Keratinocyte (primary cell): ENCODE measurements around the gene AZIN2. TPM values are rescaled to one million over a fixed set of nuclear protein-coding genes. Genes with fewer than 3 reads are reported as not detected.

Experiments
- DNase-seq: peaks from one replicate; pipeline ENCODE4 v3.0.0-alpha.2; 2011; ENCODE audit warnings: low read depth, missing footprints, low spot score
- FAIRE-seq: peaks from 2 replicates; lab custom pipeline; 2011; peaks lifted over from hg19 to GRCh38; lab: Jason Lieb, UNC
- H2AFZ ChIP-seq: 2 replicates; pipeline ENCODE4 v1.6.0; 2012; ENCODE audit warnings: low read length, control low read depth, inconsistent platforms; ENCODE audit not compliant: control insufficient read depth
- H3K27ac ChIP-seq: 2 replicates; pipeline ENCODE4 v1.5.1; 2011; ENCODE audit warnings: low read length; ENCODE audit not compliant: control insufficient read depth, insufficient read depth
- H3K27me3 ChIP-seq: 3 replicates; pipeline ENCODE4 v1.6.0; 2011; ENCODE audit warnings: low read length; ENCODE audit not compliant: control insufficient read depth, insufficient read depth; ENCODE audit errors: extremely low read depth
- H3K36me3 ChIP-seq, 2 experiments: 2 replicates in 1 of 2; 3 replicates in 1 of 2; pipeline ENCODE4 v1.5.1; 2011; ENCODE audit warnings: low read length in 2 of 2, mild to moderate bottlenecking in 1 of 2; ENCODE audit not compliant: control insufficient read depth in 2 of 2, insufficient read depth in 2 of 2; ENCODE audit errors: extremely low read depth in 1 of 2
- H3K4me1 ChIP-seq: 3 replicates; pipeline ENCODE4 v1.5.1; 2011; ENCODE audit warnings: low read length; ENCODE audit not compliant: control insufficient read depth, insufficient read depth; ENCODE audit errors: extremely low read depth
- H3K4me2 ChIP-seq: 3 replicates; pipeline ENCODE4 v1.6.0; 2011; ENCODE audit warnings: low read depth, low read length; ENCODE audit not compliant: control insufficient read depth, insufficient read depth; ENCODE audit errors: extremely low read depth
- H3K4me3 ChIP-seq, 3 experiments: fragments of 200-600 bp in 1 of 3; sonication (generic) in 1 of 3; 2 replicates in 2 of 3; 3 replicates in 1 of 3; pipeline ENCODE4 v1.5.1; 2011 to 2016; ENCODE audit warnings: low read length in 3 of 3, mild to moderate bottlenecking in 3 of 3, control low read depth in 2 of 3, inconsistent platforms in 1 of 3, low read depth in 1 of 3, mixed read lengths in 1 of 3, mixed run types in 1 of 3, moderate library complexity in 1 of 3; ENCODE audit not compliant: control insufficient read depth in 2 of 3, insufficient read depth in 2 of 3; ENCODE audit errors: extremely low read depth in 1 of 3
- H3K79me2 ChIP-seq: 2 replicates; pipeline ENCODE4 v1.6.0; 2012; ENCODE audit warnings: low read length; ENCODE audit not compliant: control insufficient read depth, insufficient read depth
- H3K9ac ChIP-seq: 3 replicates; pipeline ENCODE4 v1.6.0; 2011; ENCODE audit warnings: low read length; ENCODE audit not compliant: control insufficient read depth, insufficient read depth; ENCODE audit errors: extremely low read depth
- H3K9me1 ChIP-seq: 3 replicates; pipeline ENCODE4 v1.6.0; 2011; ENCODE audit warnings: low read length; ENCODE audit not compliant: control insufficient read depth, insufficient read depth; ENCODE audit errors: extremely low read depth
- H3K9me3 ChIP-seq: 2 replicates; pipeline ENCODE4 v1.5.1; 2012; ENCODE audit warnings: low read depth, low read length; ENCODE audit not compliant: control insufficient read depth
- H4K20me1 ChIP-seq: 3 replicates; pipeline ENCODE4 v1.6.0; 2011; ENCODE audit warnings: low read length; ENCODE audit not compliant: control insufficient read depth, insufficient read depth; ENCODE audit errors: extremely low read depth
- EZH2 ChIP-seq: IDR thresholded peaks from one replicate; pipeline ENCODE4 v1.6.1; 2012; ENCODE audit warnings: inconsistent platforms, mild to moderate bottlenecking, low read length, moderate library complexity
- dilution Hi-C: fragments of 300-500 bp; cut with MboI; formaldehyde crosslinking; loops from one replicate; pipeline ENCODE4 v1.7.0; 2020; ENCODE audit warnings: low sequenced_read_pairs; ENCODE audit not compliant: extremely low pct_ligation_motif_present
- polyA plus RNA-seq, 5 experiments: library from polyadenylated mRNA; depleted of rRNA in 3 of 5; stranded (reverse) in 3 of 5; stranded (forward) in 1 of 5; unstranded in 1 of 5; fragments of >200 nt; gene quantifications; 1 replicate in 1 of 5; 2 replicates in 3 of 5; 3 replicates in 1 of 5; pipeline versions ENCODE4 v1.2.1 to v1.2.3, GENCODE V29; 2011 to 2012; ENCODE audit warnings: missing spikeins in 2 of 5, low read depth in 1 of 5, low replicate concordance in 1 of 5
- TF ChIP-seq, protein P1 (sequence below), 3 experiments: IDR thresholded peaks in 1 of 3; conservative IDR thresholded peaks in 1 of 3; optimal IDR thresholded peaks in 1 of 3; 2 replicates in 2 of 3; 3 replicates in 1 of 3; pipeline versions ENCODE3 to v1.5.1; 2011; ENCODE audit warnings: low read length in 3 of 3, mild to moderate bottlenecking in 3 of 3, moderate library complexity in 2 of 3, control low read depth in 1 of 3, inconsistent platforms in 1 of 3; ENCODE audit not compliant: insufficient read depth in 2 of 3; ENCODE audit errors: extremely low read depth in 1 of 3

Gene AZIN2
- polyA plus RNA-seq, 1 donor (not counting 4 experiments of a cell fraction or from before 2014, with no cell fraction given): 6.7 TPM

DNA sequence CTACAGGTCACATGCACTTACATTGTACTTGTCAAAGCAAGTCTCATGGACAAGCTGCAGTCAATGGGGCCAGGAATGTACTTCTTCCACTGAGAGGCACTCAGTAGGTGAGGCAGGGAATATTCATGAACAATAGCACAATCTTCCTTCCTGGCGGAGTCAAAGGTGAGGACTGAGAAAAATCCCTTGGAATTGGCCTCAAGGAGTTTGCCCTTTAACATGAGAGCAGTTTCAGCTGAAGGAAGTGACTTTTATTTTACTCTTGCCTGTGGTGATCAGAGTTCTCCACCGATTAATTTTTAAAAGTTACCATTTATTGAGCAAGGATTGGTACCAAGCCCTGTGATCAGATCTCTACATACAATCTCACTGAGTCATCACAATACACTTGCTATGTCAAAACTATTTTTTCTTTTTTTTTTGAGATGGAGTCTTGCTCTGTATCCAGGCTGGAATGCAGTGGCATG, 33.1 kb upstream of the AZIN2 start:
- DNase-seq: no peak
- Histone ChIP-seq H3K4me2 (peak overlapping the region; percentile 28), H2AFZ (no peak overlapping the region)

DNA sequence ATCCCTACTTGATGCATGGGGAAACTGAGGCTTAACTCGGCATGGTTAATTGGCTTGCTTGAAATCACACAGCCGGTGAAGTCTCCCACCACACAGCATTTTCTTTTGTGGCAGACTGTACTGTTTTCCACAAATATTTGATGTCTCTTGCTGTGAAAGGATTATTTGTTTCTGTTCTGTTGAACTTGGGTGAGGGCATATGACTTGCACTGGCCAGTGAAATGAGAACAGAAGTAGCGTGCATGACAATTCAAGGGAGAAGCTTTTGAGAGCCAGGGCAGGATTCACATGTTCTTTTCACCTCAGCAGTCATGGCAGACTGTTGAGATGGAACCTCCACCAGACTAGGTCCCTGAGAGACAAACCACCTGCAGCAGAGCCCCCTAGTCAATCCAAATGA, 32.5 kb upstream of the AZIN2 start:
- dilution Hi-C loops: no loop called here
- Histone ChIP-seq H3K4me2 (no peak overlapping the region), H3K79me2 (no peaks in the 10 kb centered on the region), H3K27ac (no peak overlapping the region), H3K36me3 (no peaks in the 10 kb centered on the region), H2AFZ (no peak overlapping the region), H3K9ac (no peak overlapping the region), H3K9me1 (no peaks in the 10 kb centered on the region), H3K4me3 (no peak overlapping the region), H3K27me3 (no peaks in the 10 kb centered on the region), H3K9me3 (no peaks in the 10 kb centered on the region), H4K20me1 (no peaks in the 10 kb centered on the region), H3K4me1 (peaks cover 29% of the 10 kb centered on the region)
- FAIRE-seq (no peak), DNase-seq (no peak)
- TF ChIP-seq, protein P1, sequence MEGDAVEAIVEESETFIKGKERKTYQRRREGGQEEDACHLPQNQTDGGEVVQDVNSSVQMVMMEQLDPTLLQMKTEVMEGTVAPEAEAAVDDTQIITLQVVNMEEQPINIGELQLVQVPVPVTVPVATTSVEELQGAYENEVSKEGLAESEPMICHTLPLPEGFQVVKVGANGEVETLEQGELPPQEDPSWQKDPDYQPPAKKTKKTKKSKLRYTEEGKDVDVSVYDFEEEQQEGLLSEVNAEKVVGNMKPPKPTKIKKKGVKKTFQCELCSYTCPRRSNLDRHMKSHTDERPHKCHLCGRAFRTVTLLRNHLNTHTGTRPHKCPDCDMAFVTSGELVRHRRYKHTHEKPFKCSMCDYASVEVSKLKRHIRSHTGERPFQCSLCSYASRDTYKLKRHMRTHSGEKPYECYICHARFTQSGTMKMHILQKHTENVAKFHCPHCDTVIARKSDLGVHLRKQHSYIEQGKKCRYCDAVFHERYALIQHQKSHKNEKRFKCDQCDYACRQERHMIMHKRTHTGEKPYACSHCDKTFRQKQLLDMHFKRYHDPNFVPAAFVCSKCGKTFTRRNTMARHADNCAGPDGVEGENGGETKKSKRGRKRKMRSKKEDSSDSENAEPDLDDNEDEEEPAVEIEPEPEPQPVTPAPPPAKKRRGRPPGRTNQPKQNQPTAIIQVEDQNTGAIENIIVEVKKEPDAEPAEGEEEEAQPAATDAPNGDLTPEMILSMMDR (optimal IDR thresholded peaks at IDR 0.05 in 1 of 3, IDR thresholded peaks at IDR 0.05 in 1 of 3, conservative IDR thresholded peaks at IDR 0.05 in 1 of 3; ENCODE audit: extremely low read depth in 1 of 3, insufficient read depth in 2 of 3, low read length in 3 of 3): no peak
- no peak for TF ChIP-seq EZH2

More for the DNA sequence above, 33.1 kb upstream of the AZIN2 start:
- dilution Hi-C loops: no loop called here
- peak overlapping the region; percentile 40 for H3K27ac ChIP-seq
- no peaks in the 10 kb centered on the region for H3K9me1 ChIP-seq
- H3K4me3 ChIP-seq: no peak overlapping the region
- no peak overlapping the region for H3K9ac ChIP-seq
- FAIRE-seq: peak; percentile 73
- H4K20me1 ChIP-seq: no peaks in the 10 kb centered on the region
- no peaks in the 10 kb centered on the region for H3K36me3 ChIP-seq
- H3K27me3 ChIP-seq: no peaks in the 10 kb centered on the region
- no peaks in the 10 kb centered on the region for H3K9me3 ChIP-seq
- TF ChIP-seq, protein P1 (optimal IDR thresholded peaks at IDR 0.05 in 1 of 3, IDR thresholded peaks at IDR 0.05 in 1 of 3, conservative IDR thresholded peaks at IDR 0.05 in 1 of 3; ENCODE audit: extremely low read depth in 1 of 3, insufficient read depth in 2 of 3, low read length in 3 of 3): no peak
- TF ChIP-seq EZH2: no peak
- H3K79me2 ChIP-seq: no peaks in the 10 kb centered on the region
- peaks cover 29% of the 10 kb centered on the region for H3K4me1 ChIP-seq
